WI38 (cell line): ENCODE measurements around the gene SLC7A14.

Experiments
- H3K4me3 ChIP-seq: 2 replicates; pipeline ENCODE4 v1.5.1; 2011; ENCODE audit warnings: low read depth, mild to moderate bottlenecking, control low read depth, low read length
- TF ChIP-seq, protein P1 (sequence below): IDR thresholded peaks from 2 replicates; pipeline ENCODE4 v1.5.1; 2012; ENCODE audit warnings: low read depth, mild to moderate bottlenecking, control low read depth, low read length

The SLC7A14 gene

GRCh38 chr3:170508839-170509238, 77.0 kb downstream of the SLC7A14 start:
- no peak overlapping the region for H3K4me3 ChIP-seq

DNA sequence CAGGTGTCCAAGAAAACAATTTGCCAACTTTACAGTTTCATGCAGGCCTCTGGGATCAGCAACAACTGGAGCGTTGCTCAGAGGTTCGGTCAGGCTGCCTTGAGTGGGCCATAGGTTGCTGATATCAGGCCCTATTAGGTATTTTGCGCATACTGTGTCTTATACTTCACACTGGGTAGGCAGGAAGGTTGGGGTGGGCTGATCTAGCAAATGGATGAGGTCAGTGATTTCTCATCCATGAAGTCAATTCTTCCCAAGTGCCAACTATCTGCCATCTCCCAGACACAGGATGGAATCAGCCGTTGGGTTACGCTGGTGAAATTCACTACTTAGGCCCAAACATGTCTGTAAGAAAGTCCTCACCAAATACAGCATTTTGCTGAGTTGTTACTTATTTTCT, 77.6 kb downstream of the SLC7A14 start:
- H3K4me3 ChIP-seq: no peak overlapping the region
- TF ChIP-seq, protein P1, sequence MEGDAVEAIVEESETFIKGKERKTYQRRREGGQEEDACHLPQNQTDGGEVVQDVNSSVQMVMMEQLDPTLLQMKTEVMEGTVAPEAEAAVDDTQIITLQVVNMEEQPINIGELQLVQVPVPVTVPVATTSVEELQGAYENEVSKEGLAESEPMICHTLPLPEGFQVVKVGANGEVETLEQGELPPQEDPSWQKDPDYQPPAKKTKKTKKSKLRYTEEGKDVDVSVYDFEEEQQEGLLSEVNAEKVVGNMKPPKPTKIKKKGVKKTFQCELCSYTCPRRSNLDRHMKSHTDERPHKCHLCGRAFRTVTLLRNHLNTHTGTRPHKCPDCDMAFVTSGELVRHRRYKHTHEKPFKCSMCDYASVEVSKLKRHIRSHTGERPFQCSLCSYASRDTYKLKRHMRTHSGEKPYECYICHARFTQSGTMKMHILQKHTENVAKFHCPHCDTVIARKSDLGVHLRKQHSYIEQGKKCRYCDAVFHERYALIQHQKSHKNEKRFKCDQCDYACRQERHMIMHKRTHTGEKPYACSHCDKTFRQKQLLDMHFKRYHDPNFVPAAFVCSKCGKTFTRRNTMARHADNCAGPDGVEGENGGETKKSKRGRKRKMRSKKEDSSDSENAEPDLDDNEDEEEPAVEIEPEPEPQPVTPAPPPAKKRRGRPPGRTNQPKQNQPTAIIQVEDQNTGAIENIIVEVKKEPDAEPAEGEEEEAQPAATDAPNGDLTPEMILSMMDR: no peak

More at GRCh38 chr3:170508839-170509238, 77.0 kb downstream of the SLC7A14 start:
- TF ChIP-seq, protein P1: no peak

DNA sequence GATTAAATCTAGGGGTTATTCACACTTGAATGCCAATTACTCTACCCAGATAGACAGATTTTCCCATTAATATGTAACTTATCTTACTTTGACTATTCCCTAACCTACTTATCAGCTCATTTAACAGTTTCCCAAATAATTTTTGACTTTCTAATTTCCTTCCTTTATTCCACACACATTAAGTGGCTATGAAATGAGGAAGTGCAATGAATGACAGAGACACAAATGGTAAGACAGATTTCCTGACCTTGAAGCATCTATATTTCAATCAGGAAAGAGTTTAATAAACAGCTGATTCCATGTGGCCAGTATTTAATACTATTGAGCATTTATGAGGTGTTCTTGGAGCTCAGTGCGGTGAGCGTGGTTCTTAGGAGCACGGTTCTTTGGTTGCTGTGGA, 78.8 kb downstream of the SLC7A14 start:
- no peak overlapping the region for H3K4me3 ChIP-seq
- TF ChIP-seq, protein P1: no peak

DNA sequence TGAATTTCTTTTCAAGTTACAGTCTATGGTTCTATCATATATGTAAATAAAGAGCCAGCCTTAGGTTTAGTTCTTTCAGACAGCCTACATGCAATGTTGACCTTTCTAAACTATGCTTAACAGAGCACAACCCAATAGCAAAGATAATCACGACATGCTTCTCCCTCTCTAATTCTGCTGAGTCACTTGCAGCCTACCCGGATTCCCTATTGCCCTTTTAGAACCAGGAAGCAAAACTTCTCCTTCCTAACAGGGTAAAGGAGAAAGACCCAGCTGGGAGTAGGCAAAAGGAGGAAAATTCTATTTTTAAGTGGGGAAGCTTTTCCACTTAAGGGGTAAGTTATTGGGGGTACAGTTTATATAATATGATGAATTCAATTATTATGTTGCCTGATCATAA, 79.3 kb downstream of the SLC7A14 start:
- no peak overlapping the region for H3K4me3 ChIP-seq
- TF ChIP-seq, protein P1: no peak

GRCh38 chr3:170502297-170502696, 83.6 kb downstream of the SLC7A14 start:
- H3K4me3 ChIP-seq: no peak overlapping the region
- TF ChIP-seq, protein P1: no peak

- no peak overlapping the region for H3K4me3 ChIP-seq
- TF ChIP-seq, protein P1: no peak
Observed at GRCh38 chr3:170500995-170501394, 84.9 kb downstream of the SLC7A14 start.

- H3K4me3 ChIP-seq: no peak overlapping the region
- TF ChIP-seq, protein P1: no peak
Observed at GRCh38 chr3:170500462-170500861, 85.4 kb downstream of the SLC7A14 start.
